ENCODE data around the gene TTC29.
A peak's percentile ranks its signal among the peaks of the same experiment; 100 is the strongest.

Gene TTC29

GRCh38 chr4:146945556-146946374 lies at the start of gene TTC29:
Gene TTC29 (minus strand): TSS chr4:146945864. CDS start chr4:146939895, 5,969 bp downstream.
- Histone ChIP-seq H3K27ac (no peak within 1 kb of the TSS), H3K4me3 (peak within 1 kb of the TSS; percentile 20 to 50 (median 31))

DNA sequence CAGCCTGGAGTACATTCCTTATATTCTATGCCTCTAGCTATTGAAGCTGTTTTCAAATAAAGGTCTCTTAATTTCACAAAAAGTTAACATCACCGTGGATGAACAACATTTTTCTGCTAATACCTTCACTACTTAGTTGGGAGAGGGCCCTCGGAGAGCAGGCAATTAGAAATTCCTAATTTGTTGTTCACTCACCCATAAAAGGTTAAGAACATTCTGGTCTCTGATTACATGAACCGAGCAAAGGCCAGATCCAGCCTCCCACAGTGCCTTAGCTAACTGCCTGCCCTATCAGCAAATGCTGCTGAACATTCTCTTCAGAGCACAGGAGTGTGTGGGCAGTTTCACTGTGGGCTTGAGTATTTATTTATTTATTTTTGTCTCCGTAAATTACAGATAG lies 36.0 kb upstream of the TTC29 start:
- H3K4me3 ChIP-seq: no peak overlapping the region
- no peak overlapping the region for H3K27ac ChIP-seq

DNA sequence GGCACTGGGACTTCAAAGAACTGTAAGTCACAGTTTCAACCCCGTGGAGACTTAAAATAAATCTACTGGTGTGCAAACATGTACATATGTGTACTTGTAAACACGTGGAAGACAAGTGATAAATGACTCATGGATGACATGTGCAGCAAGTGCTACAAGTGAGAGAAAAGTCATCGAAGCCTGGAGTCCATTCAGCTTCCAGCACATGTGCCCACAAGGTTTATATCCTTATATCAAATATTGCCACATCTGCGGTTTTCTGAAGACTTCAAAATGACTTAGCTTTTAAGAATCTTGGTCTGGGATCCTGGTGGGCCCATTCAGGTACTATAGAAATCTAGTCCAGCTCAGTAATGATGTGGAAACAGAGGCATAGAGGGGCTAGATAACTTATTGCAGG lies 33.0 kb upstream of the TTC29 start:
- Histone ChIP-seq H3K4me3 (no peak overlapping the region), H3K27ac (no peak overlapping the region)

DNA sequence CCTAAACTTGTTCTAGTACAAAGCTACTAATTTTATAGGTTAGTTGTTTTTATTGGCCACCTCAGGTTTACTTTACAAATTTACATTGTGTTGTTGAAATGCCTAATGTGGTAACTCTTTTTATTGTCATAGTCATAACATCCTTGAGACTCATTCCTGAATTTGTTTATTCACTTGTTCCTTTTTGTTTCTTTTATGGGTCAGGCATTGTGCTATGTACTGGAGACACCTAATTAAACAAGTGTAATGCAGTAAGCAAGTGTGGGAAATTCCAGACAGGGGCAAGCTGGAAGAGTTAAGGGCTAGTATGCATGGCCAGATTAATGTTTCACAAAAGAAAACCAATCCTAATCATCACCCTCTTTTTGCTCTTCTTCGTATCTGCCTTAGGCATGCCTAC lies 30.5 kb upstream of the TTC29 start:
- Histone ChIP-seq H3K27ac (no peak overlapping the region), H3K4me3 (no peak overlapping the region)

GRCh38 chr4:146975527-146975926 lies 29.9 kb upstream of the TTC29 start:
- no peak overlapping the region for H3K4me3 ChIP-seq
- no peak overlapping the region for H3K27ac ChIP-seq

DNA sequence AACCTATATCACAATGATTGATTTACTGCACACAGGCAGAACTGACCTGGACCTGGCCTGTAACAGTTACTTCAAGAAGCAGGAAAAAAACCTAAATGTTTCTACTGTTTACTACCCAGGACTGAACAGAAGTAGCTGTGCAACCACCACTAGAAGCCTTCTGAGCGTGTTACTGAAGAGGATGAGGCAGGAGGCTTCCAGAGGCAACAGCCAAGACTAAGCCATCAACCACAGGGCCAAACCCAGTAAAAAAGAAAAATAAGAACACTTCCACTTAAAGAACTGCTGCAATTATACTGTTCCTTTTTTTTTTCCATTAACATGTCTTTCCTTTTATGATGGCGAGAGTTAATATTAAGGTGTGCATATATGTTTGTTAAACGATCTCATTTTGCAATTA lies 29.4 kb upstream of the TTC29 start:
- Histone ChIP-seq H3K27ac (no peak overlapping the region), H3K4me3 (no peak overlapping the region)

DNA sequence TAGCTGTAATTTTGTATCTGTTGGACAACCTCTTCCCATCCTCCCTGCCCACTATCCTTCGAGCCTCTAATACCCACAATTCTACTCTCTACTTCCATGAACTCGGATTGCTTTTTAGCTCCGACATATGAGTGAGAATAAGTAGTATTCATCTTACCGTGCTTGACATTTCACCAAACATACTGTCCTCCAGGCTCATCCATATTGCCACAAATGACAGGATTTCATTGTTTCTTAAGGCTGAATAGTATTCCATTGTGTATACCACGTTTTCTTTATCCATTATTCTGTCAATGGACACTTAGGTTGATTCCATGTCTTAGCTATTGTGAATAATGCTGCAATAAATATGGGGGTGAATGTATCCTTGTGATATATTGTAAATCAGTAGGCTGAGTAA lies 26.4 kb upstream of the TTC29 start:
- Histone ChIP-seq H3K27ac (no peak overlapping the region), H3K4me3 (no peak overlapping the region)

DNA sequence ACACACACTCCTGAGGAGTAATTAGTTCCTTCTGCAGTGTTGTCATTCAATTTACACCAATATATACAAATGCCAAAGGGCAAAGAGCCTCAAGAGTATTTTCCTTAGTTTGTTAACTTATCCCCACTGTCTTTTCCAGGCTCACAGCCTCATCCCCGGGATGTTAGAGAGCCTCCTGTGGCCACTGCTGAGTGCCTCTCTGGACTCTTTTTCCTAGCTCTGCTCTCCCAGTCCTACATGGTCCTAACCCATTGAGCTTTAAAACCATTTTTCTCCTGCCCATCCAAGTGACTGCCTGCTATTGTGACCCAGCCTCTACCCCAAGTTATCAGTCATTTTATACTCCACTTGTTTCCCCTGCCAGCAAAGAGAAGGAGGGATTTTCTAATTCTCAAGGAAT lies 23.5 kb upstream of the TTC29 start:
- Histone ChIP-seq H3K27ac (no peak overlapping the region), H3K4me3 (no peak overlapping the region)

DNA sequence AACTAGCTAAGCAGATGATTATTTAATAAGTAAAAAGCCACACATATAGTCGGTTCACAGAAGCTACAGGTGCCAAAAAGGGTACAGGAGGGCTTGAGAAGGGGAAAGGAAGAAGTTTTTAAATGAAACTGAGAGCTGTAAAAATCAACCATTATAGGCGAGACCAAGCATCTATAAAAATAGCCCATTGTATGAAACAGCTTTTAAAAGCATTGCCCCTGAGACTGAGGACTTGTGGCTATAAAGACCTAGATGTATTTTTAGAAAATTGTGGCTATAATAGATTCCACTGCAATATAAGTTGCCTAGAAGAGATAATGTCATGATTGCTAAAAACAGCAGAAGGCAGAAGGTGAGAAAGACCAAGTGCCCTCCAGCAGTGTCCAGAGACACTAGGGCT lies 15.0 kb upstream of the TTC29 start:
- Histone ChIP-seq H3K27ac (no peak overlapping the region), H3K4me3 (no peak overlapping the region)

GRCh38 chr4:146959692-146960091 lies 14.0 kb upstream of the TTC29 start:
- no peak overlapping the region for H3K27ac ChIP-seq
- no peak overlapping the region for H3K4me3 ChIP-seq

GRCh38 chr4:146957237-146957636 lies 11.6 kb upstream of the TTC29 start:
- Histone ChIP-seq H3K27ac (no peak overlapping the region), H3K4me3 (no peak overlapping the region)

GRCh38 chr4:146952896-146953295 lies 7.2 kb upstream of the TTC29 start:
- no peak overlapping the region for H3K27ac ChIP-seq
- H3K4me3 ChIP-seq: no peak overlapping the region

DNA sequence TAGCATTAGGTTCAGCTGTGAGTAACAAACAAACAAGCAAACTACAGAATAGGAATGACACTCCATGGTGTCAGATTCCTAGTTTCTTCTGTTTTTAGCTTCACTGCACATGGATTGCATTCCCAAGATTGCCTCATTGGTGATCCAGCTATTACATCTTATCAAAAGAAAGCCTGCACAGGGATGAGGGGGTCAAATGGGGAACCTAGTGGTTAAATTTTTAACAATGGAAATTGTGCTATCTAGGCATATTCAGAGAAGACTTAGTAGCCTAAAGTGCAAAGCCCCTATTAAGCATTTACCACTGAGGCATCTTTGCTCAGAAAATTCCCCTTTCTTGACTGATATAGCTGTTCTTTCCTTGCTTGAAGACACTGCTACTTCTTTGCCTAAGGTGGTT lies 3.9 kb upstream of the TTC29 start:
- Histone ChIP-seq H3K4me3 (no peak overlapping the region), H3K27ac (no peak overlapping the region)

GRCh38 chr4:146943691-146944375 lies 1.8 kb downstream of the TTC29 start:
- no peak overlapping the region for H3K27ac ChIP-seq
- no peak overlapping the region for H3K4me3 ChIP-seq

DNA sequence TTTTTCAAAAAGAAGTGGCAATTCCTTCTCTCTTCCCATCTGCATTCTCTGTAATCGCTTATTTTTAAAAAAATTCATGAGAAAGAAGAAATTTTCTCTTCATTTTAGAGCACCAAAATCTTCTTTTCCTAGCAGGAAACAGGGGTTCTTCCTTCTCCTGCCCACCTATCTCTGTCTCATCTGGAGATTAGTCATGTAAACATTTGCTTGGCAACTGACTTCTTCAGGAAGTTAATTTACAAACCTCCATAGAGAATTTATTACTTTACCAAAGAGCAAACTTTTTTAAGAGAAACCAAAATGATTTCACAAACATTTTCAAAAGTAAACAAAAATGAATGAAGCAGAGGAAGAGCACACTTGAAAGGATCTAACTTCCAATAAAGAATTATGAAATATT lies 13.5 kb downstream of the TTC29 start:
- H3K27ac ChIP-seq: no peak overlapping the region
- no peak overlapping the region for H3K4me3 ChIP-seq

DNA sequence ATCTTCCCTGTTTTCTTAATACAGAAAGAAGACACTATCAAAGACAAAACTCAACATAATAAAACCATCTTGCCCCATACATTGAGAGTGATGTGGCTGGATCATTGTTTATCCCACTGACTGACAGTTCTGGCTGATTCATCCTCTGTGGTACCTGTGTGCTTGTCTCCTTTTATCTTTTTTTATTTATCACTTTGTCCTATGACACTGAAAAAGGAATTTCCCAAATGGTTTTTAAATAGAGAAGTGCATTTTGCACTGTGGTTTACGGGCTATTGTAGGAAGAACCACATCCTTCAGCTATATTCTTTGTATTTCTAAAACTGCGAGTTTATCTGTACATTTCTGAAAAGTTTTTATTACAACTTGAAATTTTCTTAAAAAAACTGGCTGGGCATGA lies 15.0 kb downstream of the TTC29 start:
- no peak overlapping the region for H3K4me3 ChIP-seq
- H3K27ac ChIP-seq: no peak overlapping the region

DNA sequence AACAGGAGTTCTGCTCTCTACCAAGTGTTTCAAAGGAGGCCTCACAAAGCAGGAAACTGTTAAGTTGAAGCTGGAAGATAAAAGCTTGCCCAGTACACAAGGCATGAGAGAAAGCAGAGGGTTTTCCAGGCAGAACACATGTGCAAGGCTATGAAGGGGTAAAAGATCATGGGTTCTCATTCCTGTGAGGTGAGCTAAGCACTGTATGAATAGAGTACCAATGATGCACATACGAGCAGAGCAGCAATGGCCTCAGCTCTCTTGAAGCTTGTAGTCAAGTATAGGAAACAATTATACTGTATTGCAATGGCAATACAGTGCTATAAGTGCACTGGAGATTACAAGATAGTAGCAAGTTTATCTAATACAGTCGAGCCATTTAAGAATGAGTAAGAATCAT lies 18.0 kb downstream of the TTC29 start:
- H3K27ac ChIP-seq: no peak overlapping the region
- no peak overlapping the region for H3K4me3 ChIP-seq

- Histone ChIP-seq H3K4me3 (no peak overlapping the region), H3K27ac (no peak overlapping the region)
Observed at GRCh38 chr4:146916479-146917076, 29.1 kb downstream of the TTC29 start.

DNA sequence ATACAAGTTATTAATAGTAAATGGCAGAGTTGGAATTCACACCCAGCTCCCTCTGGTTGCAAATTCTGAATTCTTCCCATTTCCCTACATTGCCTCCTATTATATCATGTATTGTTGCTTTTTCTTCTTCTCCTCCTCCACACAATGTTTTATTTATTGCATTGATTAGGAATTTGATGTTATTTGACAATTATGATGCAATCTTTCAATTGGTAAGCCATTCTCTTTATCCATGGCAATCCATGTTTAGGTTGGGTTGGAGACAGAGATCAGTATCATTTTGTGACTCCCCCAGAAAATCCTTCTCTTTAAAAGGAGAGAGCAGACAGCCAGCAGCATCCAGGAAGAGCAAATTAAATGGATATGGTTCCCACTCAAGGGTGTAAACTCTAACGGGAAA lies 30.5 kb downstream of the TTC29 start:
- H3K27ac ChIP-seq: no peak overlapping the region
- no peak overlapping the region for H3K4me3 ChIP-seq

DNA sequence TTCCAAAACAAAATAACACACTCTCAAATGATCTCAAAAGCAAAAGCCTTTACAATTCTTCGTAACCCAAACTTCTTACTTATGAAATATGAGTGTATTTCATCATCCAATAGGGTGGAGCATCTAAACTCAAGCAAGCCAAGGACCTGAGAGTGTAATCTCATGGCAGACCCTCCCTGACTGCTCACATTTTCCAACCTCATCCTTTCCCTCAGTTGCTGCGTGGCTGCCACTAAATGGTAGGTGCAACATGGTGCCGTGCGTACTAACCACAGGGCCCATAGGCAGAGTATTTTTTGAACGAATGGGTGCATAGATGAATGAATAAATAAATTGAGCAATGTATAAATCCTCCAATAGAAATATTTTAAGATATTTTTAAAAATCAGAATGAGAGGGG lies 45.4 kb downstream of the TTC29 start:
- Histone ChIP-seq H3K27ac (no peak overlapping the region), H3K4me3 (no peak overlapping the region)

GRCh38 chr4:146890301-146890700 lies 55.4 kb downstream of the TTC29 start:
- Histone ChIP-seq H3K27ac (no peak overlapping the region), H3K4me3 (no peak overlapping the region)
